ENCODE results near the gene ARFIP1. TPM values are rescaled to one million over a fixed set of nuclear protein-coding genes. Genes with fewer than 3 reads are reported as not detected.
A peak's percentile ranks its signal among the peaks of the same experiment; 100 is the strongest.

ARFIP1 gene
- total and polyA plus RNA-seq, 7 experiments from 2014 or later: 5.1 to 20.2 (median 15.1) TPM

GRCh38 chr4:152771741-152772533, 7.8 kb upstream of the ARFIP1 start:
- H3K4me1 Mint-ChIP-seq: peaks cover 0 to 6% (median 0%) of the 10 kb centered on the region in 7 donors
- POLR2A ChIA-PET: no interaction called here
- no peaks in the 10 kb centered on the region for H3K4me1 ChIP-seq (ENCODE audit: control insufficient read depth in 2 of 2, insufficient read depth in 2 of 2, low read length in 2 of 2)
- no peak overlapping the region for H3K27ac ChIP-seq (ENCODE audit: low read depth, low read length)
- CTCF ChIA-PET: interaction anchor here (0.6 kb wide), 1 partner anchor 1780 kb away, joined by 3 read pairs; no protein-coding TSS in a partner anchor
- no peaks in the 10 kb centered on the region for H3K9me3 ChIP-seq (ENCODE audit: control insufficient read depth in 2 of 3, low read length in 3 of 3)
- peaks cover 0 to 18% (median 0%) of the 10 kb centered on the region in 5 donors for H3K27me3 Mint-ChIP-seq
- no peaks in the 10 kb centered on the region for H3K27me3 ChIP-seq (ENCODE audit: control insufficient read depth in 2 of 2, insufficient read depth in 2 of 2, low read length in 2 of 2)
- intact Hi-C loops (cut with micrococcal nuclease): no loop called here
- no peaks in the 10 kb centered on the region for H3K36me3 ChIP-seq (ENCODE audit: control insufficient read depth in 2 of 3, insufficient read depth in 3 of 3, low read length in 3 of 3)
- H3K36me3 Mint-ChIP-seq: no peaks in the 10 kb centered on the region
- H3K27ac Mint-ChIP-seq: no peak overlapping the region
- ATAC-seq: no peak
- H3K4me3 Mint-ChIP-seq: no peak overlapping the region
- H3K9me3 Mint-ChIP-seq: no peaks in the 10 kb centered on the region
- no peak overlapping the region for H3K4me3 ChIP-seq (ENCODE audit: low read length)
- DNase-seq: no peak

DNA sequence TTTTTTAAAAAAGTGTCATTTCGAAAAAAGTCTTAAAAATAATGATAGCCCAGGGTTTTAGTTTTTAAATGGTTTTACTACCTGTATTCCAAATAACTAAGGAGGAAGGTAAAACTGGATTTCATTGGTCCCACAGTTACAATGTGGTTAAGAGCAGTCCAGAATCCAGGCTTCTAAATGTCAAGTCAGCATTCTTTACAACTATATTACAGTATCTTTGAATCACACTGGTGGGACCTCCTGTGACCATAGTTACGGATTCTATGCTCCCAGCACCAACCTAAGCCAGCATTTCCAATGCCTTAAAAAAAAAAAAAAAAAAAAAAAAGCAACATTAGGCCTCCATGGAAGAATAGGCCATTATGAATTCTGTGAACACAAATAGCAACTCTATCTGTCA, 6.4 kb upstream of the ARFIP1 start:
- H3K36me3 ChIP-seq (ENCODE audit: control insufficient read depth in 2 of 3, insufficient read depth in 3 of 3, low read length in 3 of 3): no peaks in the 10 kb centered on the region
- CTCF ChIA-PET: no interaction called here
- ATAC-seq: no peak
- no peaks in the 10 kb centered on the region for H3K27me3 ChIP-seq (ENCODE audit: control insufficient read depth in 2 of 2, insufficient read depth in 2 of 2, low read length in 2 of 2)
- intact Hi-C loops (cut with micrococcal nuclease): no loop called here
- H3K36me3 Mint-ChIP-seq: no peaks in the 10 kb centered on the region
- peaks cover under 1 to 17% (median 2%) of the 10 kb centered on the region in 7 donors for H3K4me1 Mint-ChIP-seq
- POLR2A ChIA-PET: no interaction called here
- no peak overlapping the region for H3K4me3 ChIP-seq (ENCODE audit: low read length)
- no peak overlapping the region for H3K4me3 Mint-ChIP-seq
- DNase-seq: no peak
- H3K4me1 ChIP-seq (ENCODE audit: control insufficient read depth in 2 of 2, insufficient read depth in 2 of 2, low read length in 2 of 2): no peaks in the 10 kb centered on the region
- H3K27me3 Mint-ChIP-seq: peaks cover 0 to 26% (median 6%) of the 10 kb centered on the region in 5 donors
- H3K27ac ChIP-seq (ENCODE audit: low read depth, low read length): no peak overlapping the region
- no peak overlapping the region for H3K27ac Mint-ChIP-seq
- no peaks in the 10 kb centered on the region for H3K9me3 Mint-ChIP-seq
- H3K9me3 ChIP-seq (ENCODE audit: control insufficient read depth in 2 of 3, low read length in 3 of 3): no peaks in the 10 kb centered on the region

- ATAC-seq (no peak), DNase-seq (no peak)
- Histone ChIP-seq H3K27me3 (ENCODE audit: control insufficient read depth in 2 of 2, insufficient read depth in 2 of 2, low read length in 2 of 2) (no peaks in the 10 kb centered on the region), H3K9me3 (ENCODE audit: control insufficient read depth in 2 of 3, low read length in 3 of 3) (no peaks in the 10 kb centered on the region), H3K27ac (ENCODE audit: low read depth, low read length) (no peak overlapping the region), H3K36me3 (ENCODE audit: control insufficient read depth in 2 of 3, insufficient read depth in 3 of 3, low read length in 3 of 3) (no peaks in the 10 kb centered on the region), H3K4me3 (ENCODE audit: low read length) (no peak overlapping the region), H3K4me1 (ENCODE audit: control insufficient read depth in 2 of 2, insufficient read depth in 2 of 2, low read length in 2 of 2) (no peaks in the 10 kb centered on the region)
- POLR2A ChIA-PET: no interaction called here
- Mint-ChIP-seq H3K27me3 (peaks cover 0 to 32% (median 6%) of the 10 kb centered on the region in 5 donors), H3K4me3 (no peak overlapping the region), H3K9me3 (no peaks in the 10 kb centered on the region), H3K36me3 (no peaks in the 10 kb centered on the region), H3K27ac (no peak overlapping the region), H3K4me1 (peaks cover 6 to 23% (median 8%) of the 10 kb centered on the region in 7 donors)
- CTCF ChIA-PET: no interaction called here
- intact Hi-C loops (cut with micrococcal nuclease): no loop called here
Observed at GRCh38 chr4:152773953-152774352, 5.8 kb upstream of the ARFIP1 start.

- no peaks in the 10 kb centered on the region for H3K36me3 ChIP-seq (ENCODE audit: control insufficient read depth in 2 of 3, insufficient read depth in 3 of 3, low read length in 3 of 3)
- POLR2A ChIA-PET: no interaction called here
- DNase-seq (no peak), ATAC-seq (no peak)
- no peaks in the 10 kb centered on the region for H3K27me3 ChIP-seq (ENCODE audit: control insufficient read depth in 2 of 2, insufficient read depth in 2 of 2, low read length in 2 of 2)
- no peak overlapping the region for H3K4me3 ChIP-seq (ENCODE audit: low read length)
- Mint-ChIP-seq H3K9me3 (peaks cover 0 to 7% (median 0%) of the 10 kb centered on the region in 11 donors), H3K4me3 (no peak overlapping the region), H3K36me3 (no peaks in the 10 kb centered on the region), H3K27me3 (peaks cover 0 to 29% (median 6%) of the 10 kb centered on the region in 5 donors), H3K4me1 (peaks cover 13 to 39% (median 22%) of the 10 kb centered on the region in 7 donors), H3K27ac (no peak overlapping the region)
- no peak overlapping the region for H3K27ac ChIP-seq (ENCODE audit: low read depth, low read length)
- intact Hi-C loops (cut with micrococcal nuclease): loop anchor here in 1 of 2 donors (5.0 kb wide), 1 partner anchor 319 kb away; no protein-coding TSS in a partner anchor
- H3K4me1 ChIP-seq (ENCODE audit: control insufficient read depth in 2 of 2, insufficient read depth in 2 of 2, low read length in 2 of 2): peaks cover 7 to 8% of the 10 kb centered on the region in 2 donors
- CTCF ChIA-PET: no interaction called here
- H3K9me3 ChIP-seq (ENCODE audit: control insufficient read depth in 2 of 3, low read length in 3 of 3): no peaks in the 10 kb centered on the region
Observed at GRCh38 chr4:152776352-152776751, 3.4 kb upstream of the ARFIP1 start.

GRCh38 chr4:152777488-152777887, 2.3 kb upstream of the ARFIP1 start:
- Histone ChIP-seq H3K4me1 (ENCODE audit: control insufficient read depth in 2 of 2, insufficient read depth in 2 of 2, low read length in 2 of 2) (peaks cover 13 to 15% of the 10 kb centered on the region in 2 donors), H3K9me3 (ENCODE audit: control insufficient read depth in 2 of 3, low read length in 3 of 3) (no peaks in the 10 kb centered on the region), H3K27ac (ENCODE audit: low read depth, low read length) (no peak overlapping the region), H3K27me3 (ENCODE audit: control insufficient read depth in 2 of 2, insufficient read depth in 2 of 2, low read length in 2 of 2) (no peaks in the 10 kb centered on the region), H3K36me3 (ENCODE audit: control insufficient read depth in 2 of 3, insufficient read depth in 3 of 3, low read length in 3 of 3) (no peaks in the 10 kb centered on the region), H3K4me3 (ENCODE audit: low read length) (no peak overlapping the region)
- H3K4me3 Mint-ChIP-seq: peak overlapping the region in 1 of 10 donors; percentile 34
- peaks cover 0 to 29% (median 6%) of the 10 kb centered on the region in 5 donors for H3K27me3 Mint-ChIP-seq
- ATAC-seq (no peak), DNase-seq (no peak)
- ChIA-PET POLR2A (no interaction called here), CTCF (no interaction called here)
- H3K36me3 Mint-ChIP-seq: peaks cover 0 to 2% (median 0%) of the 10 kb centered on the region in 5 donors
- H3K27ac Mint-ChIP-seq: no peak overlapping the region
- H3K9me3 Mint-ChIP-seq: peaks cover 0 to 7% (median 0%) of the 10 kb centered on the region in 11 donors
- H3K4me1 Mint-ChIP-seq: peaks cover 24 to 44% (median 33%) of the 10 kb centered on the region in 7 donors
- intact Hi-C loops (cut with micrococcal nuclease): loop anchor here in 1 of 2 donors (5.0 kb wide), 1 partner anchor 320 kb away; no protein-coding TSS in a partner anchor

- peak overlapping the region; percentile 80 for H3K27ac ChIP-seq (ENCODE audit: low read depth, low read length)
- H3K4me1 ChIP-seq (ENCODE audit: control insufficient read depth in 2 of 2, insufficient read depth in 2 of 2, low read length in 2 of 2): peaks cover 13 to 16% of the 10 kb centered on the region in 2 donors
- peak overlapping the region; percentile 92 to 100 (median 96) for H3K4me3 Mint-ChIP-seq
- H3K4me3 ChIP-seq (ENCODE audit: low read length): peak overlapping the region; percentile 97
- H3K36me3 Mint-ChIP-seq: peaks cover 0 to 4% (median 0%) of the 10 kb centered on the region in 5 donors
- H3K4me1 Mint-ChIP-seq: peaks cover 31 to 54% (median 40%) of the 10 kb centered on the region in 7 donors
- peaks cover 0 to 7% (median 0%) of the 10 kb centered on the region in 11 donors for H3K9me3 Mint-ChIP-seq
- peak; percentile 15 for ATAC-seq
- H3K9me3 ChIP-seq (ENCODE audit: control insufficient read depth in 2 of 3, low read length in 3 of 3): no peaks in the 10 kb centered on the region
- ChIA-PET CTCF (interaction anchor here (0.5 to 1.1 kb wide), 5 partner anchors 137 to 1800 kb away, joined by 3 to 5 read pairs (median 3); no protein-coding TSS in a partner anchor), POLR2A (interaction anchor here (0.5 to 1.7 kb wide), 8 partner anchors 9 to 795 kb away, joined by 3 to 4 read pairs (median 3); partner anchors contain the start of gene FBXW7)
- peak overlapping the region; percentile 90 to 99 (median 95) for H3K27ac Mint-ChIP-seq
- no peaks in the 10 kb centered on the region for H3K36me3 ChIP-seq (ENCODE audit: control insufficient read depth in 2 of 3, insufficient read depth in 3 of 3, low read length in 3 of 3)
- intact Hi-C loops (cut with micrococcal nuclease): loop anchor here (1.0 to 5.0 kb wide), 18 partner anchors 60 to 1764 kb away; partner anchors contain the start of genes FBXW7 (in 2 of the 2), GATB (in 2 of the 2), RPS3A (in 2 of the 2) and FHDC1 (in 1 of the 2)
- DNase-seq: peak in 6 of 9 donors; percentile 29 to 43 (median 30)
- H3K27me3 Mint-ChIP-seq: peaks cover 0 to 29% (median 6%) of the 10 kb centered on the region in 5 donors
- no peaks in the 10 kb centered on the region for H3K27me3 ChIP-seq (ENCODE audit: control insufficient read depth in 2 of 2, insufficient read depth in 2 of 2, low read length in 2 of 2)
Observed at GRCh38 chr4:152778656-152779512, 870 bp upstream of the ARFIP1 start.
